T follicular helper cell (primary cell): Measurements from ENCODE around the gene TYRO3.

Source experiments
- DNase-seq: peaks from one replicate; pipeline ENCODE4 v3.0.0-alpha.2; 2020; ENCODE audit warnings: low read depth
- total RNA-seq, 2 experiments: gene quantifications; one replicate each; lab custom pipeline; 2026; lab: John Stamatoyannopoulos, UW

Gene TYRO3
- 2.5 to 3.4 reads per million in 2 experiments for total RNA-seq

- peak; percentile 64 for DNase-seq
These were observed at the start of gene TYRO3 for GRCh38 chr15:41558400-41559238. Gene TYRO3 (plus strand): TSS chr15:41559212. CDS start chr15:41559258, 46 bp downstream.

GRCh38 chr15:41510728-41511127, 48.3 kb upstream of the TYRO3 start:
- no peak for DNase-seq

GRCh38 chr15:41511331-41511898, 47.6 kb upstream of the TYRO3 start:
- DNase-seq = no peak

GRCh38 chr15:41511899-41512369, 47.1 kb upstream of the TYRO3 start:
- no peak for DNase-seq

- no peak for DNase-seq
These were observed 46.5 kb upstream of the TYRO3 start for GRCh38 chr15:41512512-41512939.

GRCh38 chr15:41512940-41513505, 46.0 kb upstream of the TYRO3 start:
- DNase-seq = no peak

GRCh38 chr15:41513506-41514227, 45.3 kb upstream of the TYRO3 start, which contains the start of gene LTK:
Gene LTK (minus strand): TSS chr15:41513827. CDS start chr15:41513709, 118 bp downstream.
- no peak for DNase-seq

GRCh38 chr15:41517895-41518449, 41.0 kb upstream of the TYRO3 start:
- DNase-seq = no peak

- no peak for DNase-seq
These were observed 38.4 kb upstream of the TYRO3 start for GRCh38 chr15:41520636-41521035.

GRCh38 chr15:41521614-41522013, 37.4 kb upstream of the TYRO3 start:
- no peak for DNase-seq

GRCh38 chr15:41523097-41523496, 35.9 kb upstream of the TYRO3 start:
- DNase-seq = no peak

- no peak for DNase-seq
These were observed 28.6 kb upstream of the TYRO3 start for GRCh38 chr15:41530363-41530956.

- DNase-seq = no peak
These were observed 23.5 kb upstream of the TYRO3 start for GRCh38 chr15:41535544-41535943.

- no peak for DNase-seq
These were observed 22.1 kb upstream of the TYRO3 start for GRCh38 chr15:41536866-41537265.

GRCh38 chr15:41543521-41543870, 15.5 kb upstream of the TYRO3 start:
- no peak for DNase-seq

- no peak for DNase-seq
These were observed 14.4 kb upstream of the TYRO3 start for GRCh38 chr15:41544650-41545015.

- no peak for DNase-seq
These were observed 13.8 kb upstream of the TYRO3 start for GRCh38 chr15:41545218-41545617.

GRCh38 chr15:41546851-41547786, 11.9 kb upstream of the TYRO3 start:
- no peak for DNase-seq

GRCh38 chr15:41550066-41550775, 8.8 kb upstream of the TYRO3 start:
- no peak for DNase-seq

- DNase-seq = no peak
These were observed 5.3 kb upstream of the TYRO3 start for GRCh38 chr15:41553731-41554130.
